HepG2 (cell line): ENCODE results near the gene CLDN4. TPM values are rescaled to one million over a fixed set of nuclear protein-coding genes. Genes with fewer than 3 reads are reported as not detected.

Experiments
- ATF4 ChIP-seq, 2 experiments: fragments of 450-650 bp in 1 of 2; sonication (generic) in 1 of 2; formaldehyde crosslinking; IDR thresholded peaks; 2 replicates each; pipeline versions ENCODE4 v1.5.0 to v1.8.0; 2020 to 2022; ENCODE audit warnings: mild to moderate bottlenecking in 1 of 2, missing genetic modification reagents in 1 of 2
- ATRX ChIP-seq: sonication (generic); formaldehyde crosslinking; IDR thresholded peaks from 2 replicates; pipeline ENCODE4 v1.4.0; 2020; ENCODE audit warnings: missing genetic modification reagents, borderline replicate concordance
- GATAD1 ChIP-seq: IDR thresholded peaks from 2 replicates; pipeline ENCODE4 v1.6.1; 2016; ENCODE audit warnings: missing genetic modification reagents, missing compliant biosample characterization
- HINFP ChIP-seq: sonication (generic); formaldehyde crosslinking; IDR thresholded peaks from 2 replicates; pipeline ENCODE4 v1.4.0; 2020; ENCODE audit warnings: low read depth, mild to moderate bottlenecking, missing genetic modification reagents
- JUN ChIP-seq: sonication (generic); formaldehyde crosslinking; IDR thresholded peaks from 2 replicates; pipeline ENCODE4 v1.4.0; 2020; ENCODE audit warnings: mild to moderate bottlenecking, missing genetic modification reagents
- MLX ChIP-seq: IDR thresholded peaks from 2 replicates; pipeline ENCODE4 v1.6.1; 2016
- MNT ChIP-seq: fragments of 450-650 bp; IDR thresholded peaks from 2 replicates; pipeline ENCODE4 v1.6.1; 2016
- MTF2 ChIP-seq: sonication (generic); formaldehyde crosslinking; IDR thresholded peaks from 2 replicates; pipeline ENCODE4 v1.5.0; 2020; ENCODE audit warnings: missing genetic modification reagents, borderline replicate concordance
- NFRKB ChIP-seq: fragments of 450-650 bp; IDR thresholded peaks from 2 replicates; pipeline ENCODE4 v1.6.1; 2017
- SALL2 ChIP-seq: sonication (generic); formaldehyde crosslinking; IDR thresholded peaks from 2 replicates; pipeline ENCODE4 v1.8.1; 2023; ENCODE audit warnings: mild to moderate bottlenecking, missing genetic modification reagents, inconsistent platforms
- SATB2 ChIP-seq: sonication (generic); formaldehyde crosslinking; IDR thresholded peaks from 2 replicates; pipeline ENCODE4 v1.5.0; 2020; ENCODE audit warnings: missing genetic modification reagents
- SNAI1 ChIP-seq: sonication (generic); formaldehyde crosslinking; IDR thresholded peaks from 2 replicates; pipeline ENCODE4 v1.5.0; 2020; ENCODE audit warnings: mild to moderate bottlenecking, missing genetic modification reagents, borderline replicate concordance
- SOX6 ChIP-seq, 2 experiments: fragments of 450-650 bp in 1 of 2; sonication (generic) in 1 of 2; formaldehyde crosslinking in 1 of 2; IDR thresholded peaks; 2 replicates each; pipeline versions ENCODE4 v1.4.0 to v1.6.1; 2017 to 2020; ENCODE audit warnings: antibody characterized with exemption in 1 of 2, mild to moderate bottlenecking in 1 of 2, missing genetic modification reagents in 1 of 2
- THAP9 ChIP-seq: sonication (generic); formaldehyde crosslinking; IDR thresholded peaks from 2 replicates; pipeline ENCODE4; 2020; ENCODE audit warnings: missing genetic modification reagents, mild to moderate bottlenecking, borderline replicate concordance
- ZFP91 ChIP-seq: sonication (generic); formaldehyde crosslinking; IDR thresholded peaks from 2 replicates; pipeline ENCODE4 v1.9.0; 2022; ENCODE audit warnings: missing genetic modification reagents, mild to moderate bottlenecking, borderline replicate concordance
- ZNF30 ChIP-seq: sonication (generic); formaldehyde crosslinking; IDR thresholded peaks from 2 replicates; pipeline ENCODE4 v1.5.0; 2020; ENCODE audit warnings: mild to moderate bottlenecking, missing genetic modification reagents
- ZNF629 ChIP-seq: sonication (generic); formaldehyde crosslinking; conservative IDR thresholded peaks from 2 replicates; pipeline ENCODE4 v1.5.0; 2020; ENCODE audit warnings: missing genetic modification reagents
- ZNF639 ChIP-seq: conservative IDR thresholded peaks from 2 replicates; pipeline ENCODE4 v1.6.1; 2018; ENCODE audit warnings: missing genetic modification reagents
- ZNF724P ChIP-seq: sonication (generic); formaldehyde crosslinking; IDR thresholded peaks from 2 replicates; pipeline ENCODE4 v1.8.0; 2022; ENCODE audit warnings: missing genetic modification reagents, borderline replicate concordance
- ZSCAN31 ChIP-seq: sonication (generic); formaldehyde crosslinking; IDR thresholded peaks from 2 replicates; pipeline ENCODE4 v1.5.0; 2020; ENCODE audit warnings: low read depth, mild to moderate bottlenecking, missing genetic modification reagents
- polyA plus RNA-seq, 8 experiments: library from polyadenylated mRNA; depleted of rRNA in 3 of 8; stranded (reverse) in 7 of 8; unstranded in 1 of 8; fragments of >200 nt; fragmentation: Illumina TruSeq in 4 of 8; extraction: Trizol in 4 of 8; gene quantifications; 2 replicates each; pipeline versions ENCODE4 v1.2.1 to v1.2.3, GENCODE V29; 2011 to 2016; ENCODE audit warnings: low read depth in 4 of 8, missing spikeins in 1 of 8, mixed read lengths in 1 of 8; ENCODE audit not compliant: insufficient read depth in 1 of 8
- total RNA-seq, 5 experiments: library from RNA; depleted of rRNA; stranded (reverse); fragments of >200 nt; fragmentation: Illumina TruSeq; extraction: Trizol; gene quantifications; 2 replicates each; pipeline ENCODE4 v1.2.3, GENCODE V29; 2016; ENCODE audit warnings: low read depth in 1 of 5

The CLDN4 gene
- total and polyA plus RNA-seq, 2 of the 13 experiments (the other 11 are each of a cell fraction or from before 2014, with no cell fraction given), result 28.2 to 35.7 TPM

GRCh38 chr7:73811760-73812168 lies 19.0 kb upstream of the CLDN4 start (continued):
- TF ChIP-seq MLX (CRISPR knock-in tag) (no peak), ZSCAN31 (CRISPR knock-in tag) (no peak), ZNF30 (CRISPR knock-in tag) (no peak), ATF4 (CRISPR knock-in tag; IDR thresholded peaks at IDR 0.05) (no peak), MNT (no peak), SALL2 (no peak), ZNF639 (CRISPR knock-in tag) (no peak), SOX6 (IDR thresholded peaks at IDR 0.05) (no peak), SOX6 (CRISPR knock-in tag; IDR thresholded peaks at IDR 0.05) (no peak), SNAI1 (CRISPR knock-in tag) (no peak), ZNF724P (CRISPR knock-in tag) (no peak), MTF2 (no peak), SATB2 (no peak), HINFP (no peak), JUN (CRISPR knock-in tag) (no peak), GATAD1 (CRISPR knock-in tag) (no peak), NFRKB (no peak), ATRX (CRISPR knock-in tag) (no peak), ZFP91 (CRISPR knock-in tag) (0 out of 2 replicates have a peak, but pooled peaks have one; percentile 35), ZNF629 (CRISPR knock-in tag) (no peak), THAP9 (no peak)
